Right ventricle myocardium superior (tissue), 1 donor: ENCODE results near the gene MYCBPAP. TPM values are rescaled to one million over a fixed set of nuclear protein-coding genes. Genes with fewer than 3 reads are reported as not detected.
A peak's percentile ranks its signal among the peaks of the same experiment; 100 is the strongest.

ENCODE experiments used
- ATAC-seq: fragments of 200-7000 bp; cut with Tn5 transposase; one replicate; pipeline ENCODE4 v1.9.1; 2020; ENCODE audit warnings: mild to moderate bottlenecking; ENCODE audit not compliant: poor library complexity
- DNase-seq: peaks from one replicate; pipeline ENCODE4 v3.0.0-alpha.2; 2020
- intact Hi-C: fragments of 100-400 bp; cut with DNase I; formaldehyde crosslinking; loops from one replicate; pipeline ENCODE4 v1.11.2; 2022
- total RNA-seq: library from RNA; stranded (reverse); fragmentation: NEBNext Ultra II Directional; extraction: Animal tissue kit (Norgen Biotek cat#: 25700); gene quantifications from one replicate; pipeline ENCODE4 v1.2.1, GENCODE V29; 2021
- donor health status: DM: no; HTN: yes; CAD: no; lungs with severe emphysema.

Gene MYCBPAP
- total RNA-seq, 1 donor from 2014 or later, result 0.43 TPM

DNA sequence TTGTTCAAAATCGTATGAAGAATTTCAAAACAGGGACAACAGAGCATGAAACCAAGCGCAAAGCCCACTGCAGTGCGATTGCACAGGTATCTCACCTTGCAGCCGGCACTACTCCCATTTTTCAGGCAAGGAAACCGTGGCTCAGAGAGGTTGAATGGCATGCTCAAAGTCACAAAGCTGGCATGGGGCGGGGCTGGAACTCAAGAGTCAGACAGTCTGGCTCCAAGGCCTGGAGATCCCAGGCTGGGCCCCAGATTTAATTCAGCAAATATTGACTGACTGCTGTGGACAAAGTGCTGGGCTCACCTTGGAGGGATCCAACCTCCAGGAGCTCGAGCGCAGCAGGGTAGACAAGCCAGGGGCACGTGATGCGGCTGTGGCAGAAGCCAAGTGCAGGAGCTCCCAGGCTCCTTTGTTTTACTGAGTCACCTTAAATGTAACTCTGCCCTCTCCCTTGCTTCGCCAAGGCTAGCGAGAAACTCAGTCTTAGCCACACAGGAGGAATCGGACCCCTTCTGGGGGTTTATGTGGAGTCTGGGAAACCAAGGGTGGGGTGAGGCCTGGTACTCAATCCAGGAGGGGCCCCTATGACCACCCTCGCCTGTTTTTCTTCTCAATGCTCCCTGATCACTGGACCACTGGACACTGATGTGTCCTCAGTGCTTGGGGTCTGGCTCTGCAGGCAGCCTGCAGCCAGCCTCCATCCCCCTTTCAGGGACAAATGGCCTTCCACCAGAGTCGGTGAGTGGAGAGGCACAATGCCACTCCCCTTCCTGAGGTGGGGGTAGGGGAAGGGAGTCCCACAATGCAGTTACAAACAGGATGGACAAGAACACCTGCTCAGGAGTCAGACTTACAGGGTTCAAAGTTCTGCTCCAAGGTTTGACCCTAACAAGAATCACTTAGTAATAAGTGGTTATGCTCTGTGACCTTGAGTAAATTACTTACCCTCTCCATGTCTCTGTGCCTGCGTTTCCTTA lies 34.8 kb downstream of the MYCBPAP start:
- intact Hi-C loops, result loop anchor here (10.0 kb wide), 1 partner anchor 302 kb away; no protein-coding TSS in a partner anchor
- ATAC-seq (peak; percentile 20), DNase-seq (no peak)

DNA sequence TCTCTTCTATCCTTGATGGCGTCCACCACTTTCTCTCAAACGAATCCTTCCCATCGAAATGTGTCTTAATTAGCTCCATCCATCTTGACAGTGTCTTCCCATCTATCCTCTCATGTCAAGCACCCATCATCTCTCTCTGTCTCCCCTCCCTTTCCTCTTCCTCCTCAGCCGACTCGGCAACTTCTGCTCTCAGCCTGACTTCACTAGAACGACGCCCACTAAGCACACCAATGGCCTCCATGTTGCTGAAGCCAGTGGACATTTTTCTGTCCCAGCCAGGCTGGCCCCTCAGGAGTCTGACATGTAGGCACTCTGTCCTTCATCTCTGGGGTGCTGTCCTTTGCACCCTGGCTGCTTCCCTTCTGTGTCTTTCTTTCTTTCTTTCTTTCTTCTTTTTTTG lies 36.3 kb downstream of the MYCBPAP start:
- ATAC-seq, result no peak
- intact Hi-C loops, result loop anchor here (10.0 kb wide), 1 partner anchor 300 kb away; no protein-coding TSS in a partner anchor
- no peak for DNase-seq

DNA sequence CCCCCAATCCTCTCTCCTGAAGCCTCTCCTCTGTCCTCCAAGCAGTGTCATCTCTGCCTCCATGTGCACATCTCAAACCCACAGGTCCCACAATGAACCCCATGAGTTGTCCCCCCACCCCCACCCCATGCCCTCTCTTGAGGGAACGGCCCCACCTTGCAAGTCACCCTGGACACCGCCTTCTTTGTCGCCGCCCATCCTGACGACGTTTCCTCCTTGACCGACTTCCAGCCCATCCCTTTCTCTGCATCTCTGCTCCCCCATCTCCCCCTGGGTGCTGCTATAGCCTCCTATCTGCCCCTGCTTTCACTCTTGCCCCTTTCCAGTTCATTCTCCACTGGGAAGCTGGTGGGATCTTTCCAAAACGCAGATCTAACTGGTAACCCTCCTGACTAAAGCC lies 37.1 kb downstream of the MYCBPAP start:
- no peak for ATAC-seq
- intact Hi-C loops, result loop anchor here (5.0 to 10.0 kb wide), 4 partner anchors 63 to 299 kb away; no protein-coding TSS in a partner anchor
- DNase-seq, result no peak

DNA sequence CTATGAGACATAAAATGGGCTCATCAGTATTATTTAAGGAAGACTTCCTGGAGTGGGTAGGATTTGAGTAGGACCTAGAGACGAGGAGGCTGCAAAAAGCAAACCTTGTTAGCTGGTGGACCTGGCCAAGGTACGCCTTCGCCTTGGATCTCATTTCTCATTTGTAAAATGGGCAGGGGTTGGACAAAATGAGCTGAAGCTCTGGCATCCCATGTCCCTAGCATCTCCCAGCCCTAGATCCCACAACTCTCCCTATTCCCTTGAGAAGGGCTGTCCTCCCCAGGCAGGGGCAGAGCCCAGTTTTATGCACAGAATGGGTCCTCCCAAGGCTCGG lies 38.4 kb downstream of the MYCBPAP start:
- DNase-seq (no peak), ATAC-seq (no peak)
- intact Hi-C loops, result loop anchor here (5.0 to 10.0 kb wide), 4 partner anchors 64 to 298 kb away; no protein-coding TSS in a partner anchor

DNA sequence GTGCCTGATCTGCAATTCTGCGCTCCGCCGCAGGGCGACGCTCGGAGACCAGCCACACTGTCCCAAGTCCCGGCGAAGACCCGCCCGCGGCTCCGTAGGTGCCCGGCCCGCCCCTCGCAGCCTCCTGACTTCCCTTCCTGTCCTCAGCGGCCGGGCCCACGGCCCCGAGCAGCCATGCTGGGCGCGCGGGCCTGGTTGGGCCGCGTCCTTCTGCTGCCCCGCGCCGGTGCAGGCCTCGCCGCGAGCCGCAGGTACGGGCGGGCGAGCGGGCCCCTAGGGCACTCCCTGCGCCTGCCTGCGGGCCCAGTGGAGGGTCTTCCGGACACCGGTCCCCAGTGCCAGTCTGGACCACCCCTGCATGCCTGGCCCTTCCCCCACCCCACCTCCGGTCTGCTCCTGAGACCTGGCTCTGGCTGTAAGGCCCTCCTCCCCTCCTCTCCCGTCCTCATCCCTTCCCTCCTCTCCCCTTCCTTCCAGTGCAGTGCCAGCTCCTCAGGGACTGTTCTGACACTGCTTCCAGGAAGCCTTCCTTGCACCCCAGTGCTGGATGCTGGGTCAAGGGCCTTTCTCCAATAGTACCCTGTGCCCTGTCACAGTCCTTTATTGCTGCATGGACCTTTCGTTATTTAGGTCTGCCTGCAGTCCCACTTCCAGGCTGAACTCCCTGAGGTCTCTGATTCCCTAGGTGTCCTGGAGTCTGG lies 38.9 kb downstream of the MYCBPAP start, which contains the start of gene SPATA20:
Gene SPATA20 (plus strand): TSS at position 140 of the 701 bp plus-strand sequence. CDS start 35 bp downstream, at position 175.
- DNase-seq (peak; percentile 96), ATAC-seq (peak; percentile 88)
- intact Hi-C loops, result loop anchor here (5.0 to 10.0 kb wide), 4 partner anchors 65 to 298 kb away; no protein-coding TSS in a partner anchor

DNA sequence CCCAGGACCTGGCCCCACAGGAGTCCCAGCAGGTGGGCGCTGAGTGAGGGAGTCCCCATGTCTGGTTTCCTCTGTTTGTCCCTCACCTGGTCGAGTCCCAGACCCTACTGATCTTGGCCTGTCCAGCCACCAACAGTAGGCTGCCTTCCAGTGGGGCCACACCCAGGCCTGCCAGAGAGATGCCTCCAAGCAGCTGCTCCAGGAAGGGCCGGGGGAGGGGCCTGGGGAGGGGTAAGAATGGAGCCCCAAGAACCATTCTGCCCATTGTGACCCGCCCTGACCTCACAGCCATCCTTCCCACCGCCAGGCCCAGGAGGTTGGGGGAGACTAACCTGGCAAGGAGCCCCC lies 39.5 kb downstream of the MYCBPAP start:
- no peak for DNase-seq
- no peak for ATAC-seq
- intact Hi-C loops, result loop anchor here (5.0 to 10.0 kb wide), 4 partner anchors 65 to 297 kb away; no protein-coding TSS in a partner anchor

DNA sequence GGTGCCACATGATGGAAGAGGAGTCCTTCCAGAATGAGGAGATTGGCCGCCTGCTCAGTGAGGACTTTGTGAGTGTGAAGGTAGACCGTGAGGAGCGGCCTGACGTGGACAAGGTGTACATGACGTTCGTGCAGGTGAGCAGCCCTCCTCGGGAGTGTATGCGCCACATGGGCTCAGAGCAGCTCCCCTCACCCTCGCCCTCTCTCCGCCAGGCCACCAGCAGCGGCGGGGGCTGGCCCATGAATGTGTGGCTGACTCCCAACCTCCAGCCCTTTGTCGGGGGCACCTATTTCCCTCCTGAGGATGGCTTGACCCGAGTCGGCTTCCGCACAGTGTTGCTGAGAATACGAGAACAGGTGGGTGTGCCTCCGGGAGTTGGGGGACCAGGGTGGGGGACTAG lies 40.6 kb downstream of the MYCBPAP start:
- no peak for DNase-seq
- intact Hi-C loops, result loop anchor here (5.0 to 10.0 kb wide), 4 partner anchors 63 to 296 kb away; no protein-coding TSS in a partner anchor
- ATAC-seq, result no peak

DNA sequence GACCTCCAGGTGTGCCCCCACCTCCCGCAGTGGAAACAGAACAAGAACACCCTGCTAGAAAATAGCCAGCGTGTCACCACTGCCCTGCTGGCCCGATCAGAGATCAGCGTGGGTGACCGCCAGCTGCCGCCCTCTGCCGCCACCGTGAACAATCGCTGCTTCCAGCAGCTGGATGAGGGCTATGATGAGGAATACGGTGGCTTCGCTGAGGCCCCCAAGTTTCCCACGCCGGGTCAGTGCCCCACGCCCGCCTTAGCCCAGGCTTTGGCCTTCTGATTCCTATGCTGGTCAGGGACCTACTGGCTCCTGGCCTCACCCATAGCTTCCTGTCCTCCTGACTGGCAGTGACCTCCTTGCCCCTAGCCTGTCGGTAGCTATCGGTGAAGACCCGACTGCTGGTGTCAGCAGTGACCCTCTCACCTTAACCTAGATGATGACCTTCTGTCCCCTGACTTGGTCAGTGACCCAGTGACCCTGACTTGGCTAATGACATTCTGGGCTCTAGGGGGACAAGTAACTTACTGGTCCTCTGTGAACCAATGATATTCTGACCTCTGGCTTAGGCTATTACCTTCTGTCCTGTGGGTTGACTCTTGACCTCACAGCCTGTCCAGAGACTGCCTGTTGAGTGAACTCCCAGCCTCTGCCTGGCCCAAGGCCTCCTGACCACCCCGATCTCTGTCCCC lies 41.2 kb downstream of the MYCBPAP start:
- intact Hi-C loops, result loop anchor here (5.0 to 10.0 kb wide), 4 partner anchors 63 to 295 kb away; no protein-coding TSS in a partner anchor
- ATAC-seq, result no peak
- DNase-seq, result no peak

DNA sequence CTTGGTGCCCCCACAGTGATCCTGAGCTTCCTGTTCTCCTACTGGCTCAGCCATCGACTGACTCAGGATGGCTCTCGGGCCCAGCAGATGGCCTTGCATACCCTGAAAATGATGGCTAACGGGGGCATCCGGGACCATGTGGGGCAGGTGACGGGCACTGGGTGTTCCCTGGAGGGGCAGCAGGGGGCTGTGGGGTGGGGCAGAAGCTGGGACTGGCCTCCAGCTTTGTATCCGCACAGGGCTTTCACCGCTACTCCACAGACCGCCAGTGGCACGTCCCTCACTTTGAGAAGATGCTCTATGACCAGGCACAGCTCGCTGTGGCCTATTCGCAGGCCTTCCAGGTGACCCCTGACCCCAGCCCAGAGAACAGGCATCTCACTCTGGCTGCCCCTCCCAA lies 41.7 kb downstream of the MYCBPAP start:
- ATAC-seq (no peak), DNase-seq (no peak)
- intact Hi-C loops, result loop anchor here (2.0 to 10.0 kb wide), 6 partner anchors 62 to 295 kb away; no protein-coding TSS in a partner anchor

DNA sequence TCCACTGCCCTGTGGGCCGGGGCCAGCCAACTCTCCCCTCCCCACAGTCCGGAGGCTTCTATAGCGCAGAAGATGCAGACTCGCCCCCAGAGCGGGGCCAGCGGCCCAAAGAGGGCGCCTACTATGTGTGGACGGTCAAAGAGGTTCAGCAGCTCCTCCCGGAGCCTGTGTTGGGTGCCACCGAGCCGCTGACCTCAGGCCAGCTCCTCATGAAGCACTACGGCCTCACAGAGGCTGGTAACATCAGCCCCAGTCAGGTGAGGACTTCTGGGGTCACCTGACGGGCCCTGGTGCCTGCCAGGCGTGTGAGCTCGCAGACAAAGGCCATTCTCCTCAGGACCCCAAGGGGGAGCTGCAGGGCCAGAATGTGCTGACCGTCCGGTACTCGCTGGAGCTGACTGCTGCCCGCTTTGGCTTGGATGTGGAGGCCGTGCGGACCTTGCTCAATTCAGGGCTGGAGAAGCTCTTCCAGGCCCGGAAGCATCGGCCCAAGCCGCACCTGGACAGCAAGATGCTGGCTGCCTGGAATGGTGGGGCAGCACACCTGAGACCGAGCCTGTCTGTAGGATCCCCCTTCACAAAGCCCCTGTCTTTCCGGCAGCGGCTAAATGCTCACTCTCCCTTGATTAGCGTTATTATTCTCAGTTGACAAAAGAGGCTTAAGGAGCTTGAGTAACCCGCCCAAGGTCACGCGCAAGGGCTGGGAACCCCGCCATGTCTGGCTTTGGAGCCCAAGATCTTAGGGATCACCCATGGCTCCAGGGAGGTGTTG lies 42.6 kb downstream of the MYCBPAP start:
- DNase-seq (peak; percentile 87), ATAC-seq (peak; percentile 75)
- intact Hi-C loops, result loop anchor here (2.0 to 5.0 kb wide), 2 partner anchors 76 to 131 kb away; no protein-coding TSS in a partner anchor

DNA sequence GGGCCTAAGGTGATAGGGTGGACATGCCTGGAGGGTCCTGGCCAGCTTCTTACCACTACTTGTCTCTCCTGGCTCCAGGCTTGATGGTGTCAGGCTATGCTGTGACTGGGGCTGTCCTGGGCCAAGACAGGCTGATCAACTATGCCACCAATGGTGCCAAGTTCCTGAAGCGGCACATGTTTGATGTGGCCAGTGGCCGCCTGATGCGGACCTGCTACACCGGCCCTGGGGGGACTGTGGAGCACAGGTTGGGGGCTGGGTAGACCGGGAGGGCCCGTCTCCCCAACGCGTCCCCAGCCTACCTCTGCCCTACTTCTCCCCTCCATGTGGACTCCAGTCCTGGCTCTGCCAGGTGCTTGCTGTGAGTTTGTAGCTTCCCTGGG lies 43.2 kb downstream of the MYCBPAP start:
- intact Hi-C loops, result loop anchor here (2.0 to 5.0 kb wide), 2 partner anchors 75 to 131 kb away; no protein-coding TSS in a partner anchor
- ATAC-seq (no peak), DNase-seq (no peak)

DNA sequence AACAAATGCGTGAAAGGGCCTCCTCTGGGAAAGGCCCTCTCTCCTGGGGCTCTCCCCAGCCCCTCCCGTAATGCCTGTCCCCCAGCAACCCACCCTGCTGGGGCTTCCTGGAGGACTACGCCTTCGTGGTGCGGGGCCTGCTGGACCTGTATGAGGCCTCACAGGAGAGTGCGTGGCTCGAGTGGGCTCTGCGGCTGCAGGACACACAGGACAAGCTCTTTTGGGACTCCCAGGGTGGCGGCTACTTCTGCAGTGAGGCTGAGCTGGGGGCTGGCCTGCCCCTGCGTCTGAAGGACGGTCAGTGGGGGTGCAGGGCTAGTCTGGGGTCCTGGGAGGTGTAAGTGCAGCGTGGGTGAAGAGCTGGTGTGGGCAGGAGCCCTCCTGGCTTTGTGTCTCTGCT lies 43.6 kb downstream of the MYCBPAP start:
- DNase-seq (no peak), ATAC-seq (no peak)
- intact Hi-C loops, result loop anchor here (2.0 to 5.0 kb wide), 2 partner anchors 75 to 130 kb away; no protein-coding TSS in a partner anchor

DNA sequence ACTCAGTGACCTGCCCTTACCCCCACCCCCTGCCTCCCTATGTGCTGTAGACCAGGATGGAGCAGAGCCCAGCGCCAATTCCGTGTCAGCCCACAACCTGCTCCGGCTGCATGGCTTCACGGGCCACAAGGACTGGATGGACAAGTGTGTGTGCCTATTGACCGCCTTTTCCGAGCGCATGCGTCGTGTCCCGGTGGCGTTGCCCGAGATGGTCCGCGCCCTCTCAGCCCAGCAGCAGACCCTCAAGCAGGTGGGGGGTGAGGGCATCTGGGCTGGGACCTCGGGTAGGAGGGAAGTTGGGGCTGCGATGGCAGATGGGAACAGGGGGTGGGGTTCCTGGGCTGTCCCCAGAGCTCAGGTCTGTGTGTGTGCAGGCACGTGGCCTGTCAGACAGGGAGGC lies 46.0 kb downstream of the MYCBPAP start:
- ATAC-seq (no peak), DNase-seq (no peak)
- intact Hi-C loops, result loop anchor here (5.0 kb wide), 1 partner anchor 128 kb away; no protein-coding TSS in a partner anchor

DNA sequence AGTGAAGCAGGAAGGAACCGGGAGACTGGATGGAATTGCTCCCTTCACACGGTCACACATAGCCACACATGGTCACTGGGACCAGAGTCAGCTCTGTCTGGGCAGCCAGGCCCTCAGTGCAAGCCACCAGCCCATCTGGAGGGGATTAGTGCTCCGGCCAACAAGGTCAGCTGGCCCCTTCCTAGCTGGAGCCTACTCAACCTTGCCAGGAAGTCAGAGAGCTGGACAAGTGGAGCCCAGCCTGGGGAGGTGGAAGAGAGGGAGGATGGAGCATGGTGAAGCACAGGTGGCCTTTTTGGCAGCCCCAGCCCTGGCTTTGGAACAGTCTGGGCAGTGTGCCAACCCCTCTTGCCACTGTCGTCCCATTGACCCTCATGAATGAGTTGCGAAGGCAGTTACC lies 48.6 kb downstream of the MYCBPAP start:
- intact Hi-C loops, result loop anchor here (2.0 kb wide), 1 partner anchor 66 kb away; no protein-coding TSS in a partner anchor
- DNase-seq, result peak; percentile 71
- ATAC-seq, result peak; percentile 23

DNA sequence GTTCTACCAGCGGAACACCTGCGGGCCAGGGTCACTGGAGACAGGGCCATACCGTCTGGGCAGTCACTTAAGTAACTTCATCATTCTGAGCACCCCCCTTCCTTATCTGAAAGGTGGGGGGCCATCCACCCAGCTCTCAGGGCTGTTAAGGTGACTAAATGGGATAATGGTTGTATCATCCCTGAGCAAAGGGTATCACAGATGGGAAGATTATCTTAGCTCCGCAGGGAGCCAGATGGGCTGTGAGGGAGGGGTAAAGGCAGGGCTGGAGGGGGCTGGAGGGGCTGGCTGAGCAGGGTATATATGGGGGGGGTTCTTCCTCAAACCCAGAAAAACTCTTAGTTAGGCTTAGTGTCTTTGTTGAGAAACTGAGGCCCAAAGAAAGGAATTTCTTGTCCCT lies 49.4 kb downstream of the MYCBPAP start:
- intact Hi-C loops, result loop anchor here (2.0 kb wide), 1 partner anchor 65 kb away; no protein-coding TSS in a partner anchor
- DNase-seq (no peak), ATAC-seq (no peak)

DNA sequence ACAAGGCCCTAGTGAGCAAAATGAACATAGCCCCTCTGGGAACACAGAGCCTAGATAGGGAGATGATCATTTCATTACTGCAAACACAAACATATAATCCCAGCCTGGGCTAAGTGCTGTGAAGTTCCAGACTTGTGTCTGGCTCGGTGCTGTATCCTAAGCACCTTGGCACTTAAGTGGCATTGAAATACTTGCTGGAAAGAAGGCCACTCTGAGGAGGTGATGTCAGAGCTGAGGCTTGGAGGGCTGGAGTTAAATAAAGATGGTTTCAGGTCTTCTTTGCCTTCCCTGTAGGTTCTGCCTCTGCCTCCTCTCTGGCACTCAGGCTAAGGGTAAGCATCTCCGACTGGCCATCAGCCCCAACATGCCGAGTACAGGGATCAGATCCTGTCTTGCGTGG lies 49.9 kb downstream of the MYCBPAP start:
- DNase-seq, result no peak
- intact Hi-C loops, result no loop called here
- no peak for ATAC-seq

DNA sequence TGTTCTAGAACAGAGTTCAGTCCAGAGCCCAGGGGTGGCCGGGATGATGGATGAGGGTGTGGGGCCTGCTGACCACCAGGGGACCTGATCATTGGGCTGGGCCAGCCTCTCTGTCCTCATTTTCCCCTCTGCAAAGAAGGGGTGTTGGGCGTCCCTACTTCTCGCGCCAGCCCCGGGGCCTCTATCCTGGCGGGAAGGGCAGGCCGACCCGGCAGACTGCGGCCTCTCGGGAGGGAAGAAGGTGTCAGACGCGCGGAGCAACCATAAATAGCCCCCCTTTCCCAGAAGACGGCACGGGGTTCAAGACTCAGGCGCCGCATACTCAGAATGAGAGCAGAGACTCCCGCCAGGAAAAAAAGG lies 50.3 kb downstream of the MYCBPAP start:
- intact Hi-C loops, result no loop called here
- no peak for ATAC-seq
- no peak for DNase-seq
